Stimulated activated CD4-positive, alpha-beta T cell treated with anti-CD3 and anti-CD28 coated beads, Interleukin-2, amount 100 ng/mL, for 4 hours (primary cell): Measurements from ENCODE around the gene ZNF106.
A peak's percentile ranks its signal among the peaks of the same experiment; 100 is the strongest.

Source experiments
- DNase-seq: peaks from one replicate; pipeline ENCODE4 v3.0.0-alpha.2; 2020; ENCODE audit warnings: low read depth

ZNF106 gene

GRCh38 chr15:42490671-42491538 is at the start of gene ZNF106:
TSS of gene ZNF106 (minus strand) at chr15:42491141. CDS start at chr15:42472289, 18,852 bp downstream.
- peak; percentile 75 for DNase-seq

- DNase-seq = no peak
Observed at GRCh38 chr15:42533246-42533645, 42.3 kb upstream of the ZNF106 start.

GRCh38 chr15:42528970-42529369 is 38.0 kb upstream of the ZNF106 start:
- DNase-seq = no peak

GRCh38 chr15:42523331-42523730 is 32.4 kb upstream of the ZNF106 start:
- DNase-seq = no peak

GRCh38 chr15:42511007-42511391 is 20.1 kb upstream of the ZNF106 start:
- no peak for DNase-seq

GRCh38 chr15:42510258-42511006 is 19.5 kb upstream of the ZNF106 start:
- DNase-seq = no peak

GRCh38 chr15:42508263-42508690 is 17.3 kb upstream of the ZNF106 start:
- no peak for DNase-seq

- DNase-seq = no peak
Observed at GRCh38 chr15:42507514-42507913, 16.6 kb upstream of the ZNF106 start.

GRCh38 chr15:42504631-42505030 is 13.7 kb upstream of the ZNF106 start:
- DNase-seq = no peak

- no peak for DNase-seq
Observed at GRCh38 chr15:42503825-42504224, 12.9 kb upstream of the ZNF106 start.

GRCh38 chr15:42502477-42502876 is 11.5 kb upstream of the ZNF106 start:
- DNase-seq = no peak

- no peak for DNase-seq
Observed at GRCh38 chr15:42499858-42500609, 9.1 kb upstream of the ZNF106 start.

- no peak for DNase-seq
Observed at GRCh38 chr15:42498212-42499068, 7.5 kb upstream of the ZNF106 start.

- DNase-seq = peak; percentile 56
Observed at GRCh38 chr15:42495361-42496212, 4.6 kb upstream of the ZNF106 start, which contains the start of gene SNAP23. TSS of gene SNAP23 (plus strand) at chr15:42495634. CDS start at chr15:42511847, 16,213 bp downstream.

GRCh38 chr15:42494998-42495360 is 4.0 kb upstream of the ZNF106 start:
- DNase-seq = no peak

GRCh38 chr15:42493679-42494078 is 2.7 kb upstream of the ZNF106 start:
- no peak for DNase-seq

GRCh38 chr15:42491539-42492225 is 741 bp upstream of the ZNF106 start:
- DNase-seq = no peak

GRCh38 chr15:42490291-42490670 is 660 bp downstream of the ZNF106 start:
- no peak for DNase-seq

- DNase-seq = no peak
Observed at GRCh38 chr15:42483677-42484076, 7.3 kb downstream of the ZNF106 start.

- no peak for DNase-seq
Observed at GRCh38 chr15:42482701-42483100, 8.2 kb downstream of the ZNF106 start.
